Measurements from ENCODE around the gene ZNF264.
"Not testable (repeated sequence)": the region's sequence is repeated elsewhere in the genome, so short reads cannot be mapped to it uniquely, and the experiment has no call there.

Gene ZNF264

GRCh38 chr19:57242821-57243220 is 51.5 kb downstream of the ZNF264 start:
- H3K4me3 ChIP-seq (ENCODE audit: low read length in 2 of 2): no peak overlapping the region
- H3K27me3 ChIP-seq (ENCODE audit: control insufficient read depth in 2 of 2, insufficient read depth in 2 of 2, low read length in 2 of 2): no peaks in the 10 kb centered on the region
- no peaks in the 10 kb centered on the region for H3K9me3 ChIP-seq (ENCODE audit: control insufficient read depth in 2 of 2, low read length in 2 of 2)
- H3K27ac ChIP-seq (ENCODE audit: low read depth in 2 of 2, low read length in 2 of 2): no peak overlapping the region
- no peak overlapping the region for H3K9ac ChIP-seq (ENCODE audit: low read depth in 1 of 2, low read length in 2 of 2)
- H3K4me1 ChIP-seq (ENCODE audit: control insufficient read depth in 2 of 2, insufficient read depth in 2 of 2, low read length in 2 of 2): peaks cover 13 to 18% of the 10 kb centered on the region in 2 donors
- peaks cover 21 to 24% of the 10 kb centered on the region in 2 donors for H3K36me3 ChIP-seq (ENCODE audit: control insufficient read depth in 2 of 2, insufficient read depth in 2 of 2, low read length in 2 of 2)

- H3K36me3 ChIP-seq (ENCODE audit: control insufficient read depth in 2 of 2, insufficient read depth in 2 of 2, low read length in 2 of 2): peaks cover 31 to 38% of the 10 kb centered on the region in 2 donors
- H3K27ac ChIP-seq (ENCODE audit: low read depth in 2 of 2, low read length in 2 of 2): no peak overlapping the region
- H3K9ac ChIP-seq (ENCODE audit: low read depth in 1 of 2, low read length in 2 of 2): no peak overlapping the region
- H3K27me3 ChIP-seq (ENCODE audit: control insufficient read depth in 2 of 2, insufficient read depth in 2 of 2, low read length in 2 of 2): no peaks in the 10 kb centered on the region
- no peaks in the 10 kb centered on the region for H3K9me3 ChIP-seq (ENCODE audit: control insufficient read depth in 2 of 2, low read length in 2 of 2)
- H3K4me1 ChIP-seq (ENCODE audit: control insufficient read depth in 2 of 2, insufficient read depth in 2 of 2, low read length in 2 of 2): peaks cover 13 to 18% of the 10 kb centered on the region in 2 donors
- H3K4me3 ChIP-seq (ENCODE audit: low read length in 2 of 2): no peak overlapping the region
Measured at GRCh38 chr19:57244513-57244912, 53.2 kb downstream of the ZNF264 start.

GRCh38 chr19:57245066-57245465 is 53.8 kb downstream of the ZNF264 start:
- H3K9ac ChIP-seq (ENCODE audit: low read depth in 1 of 2, low read length in 2 of 2): no peak overlapping the region
- peaks cover 34 to 41% of the 10 kb centered on the region in 2 donors for H3K36me3 ChIP-seq (ENCODE audit: control insufficient read depth in 2 of 2, insufficient read depth in 2 of 2, low read length in 2 of 2)
- H3K4me1 ChIP-seq (ENCODE audit: control insufficient read depth in 2 of 2, insufficient read depth in 2 of 2, low read length in 2 of 2): peaks cover 12 to 16% of the 10 kb centered on the region in 2 donors
- H3K27ac ChIP-seq (ENCODE audit: low read depth in 2 of 2, low read length in 2 of 2): no peak overlapping the region
- H3K27me3 ChIP-seq (ENCODE audit: control insufficient read depth in 2 of 2, insufficient read depth in 2 of 2, low read length in 2 of 2): no peaks in the 10 kb centered on the region
- H3K9me3 ChIP-seq (ENCODE audit: control insufficient read depth in 2 of 2, low read length in 2 of 2): no peaks in the 10 kb centered on the region
- no peak overlapping the region for H3K4me3 ChIP-seq (ENCODE audit: low read length in 2 of 2)

GRCh38 chr19:57245959-57246358 is 54.7 kb downstream of the ZNF264 start:
- Histone ChIP-seq H3K36me3 (ENCODE audit: control insufficient read depth in 2 of 2, insufficient read depth in 2 of 2, low read length in 2 of 2) (peaks cover 41 to 47% of the 10 kb centered on the region in 2 donors), H3K4me3 (ENCODE audit: low read length in 2 of 2) (no peak overlapping the region), H3K9me3 (ENCODE audit: control insufficient read depth in 2 of 2, low read length in 2 of 2) (no peaks in the 10 kb centered on the region)

GRCh38 chr19:57248646-57249045 is 57.3 kb downstream of the ZNF264 start:
- no peaks in the 10 kb centered on the region for H3K27me3 ChIP-seq (ENCODE audit: control insufficient read depth in 2 of 2, insufficient read depth in 2 of 2, low read length in 2 of 2)
- H3K9ac ChIP-seq (ENCODE audit: low read depth in 1 of 2, low read length in 2 of 2): no peak overlapping the region
- H3K36me3 ChIP-seq (ENCODE audit: control insufficient read depth in 2 of 2, insufficient read depth in 2 of 2, low read length in 2 of 2): peaks cover 67 to 72% of the 10 kb centered on the region in 2 donors
- H3K9me3 ChIP-seq (ENCODE audit: control insufficient read depth in 2 of 2, low read length in 2 of 2): peaks cover 3 to 7% of the 10 kb centered on the region in 2 donors
- no peaks in the 10 kb centered on the region for H3K4me1 ChIP-seq (ENCODE audit: control insufficient read depth in 2 of 2, insufficient read depth in 2 of 2, low read length in 2 of 2)
- no peak overlapping the region for H3K27ac ChIP-seq (ENCODE audit: low read depth in 2 of 2, low read length in 2 of 2)
- H3K4me3 ChIP-seq (ENCODE audit: low read length in 2 of 2): no peak overlapping the region

More at GRCh38 chr19:57245959-57246358, 54.7 kb downstream of the ZNF264 start:
- H3K9ac ChIP-seq (ENCODE audit: low read depth in 1 of 2, low read length in 2 of 2): no peak overlapping the region
- H3K27me3 ChIP-seq (ENCODE audit: control insufficient read depth in 2 of 2, insufficient read depth in 2 of 2, low read length in 2 of 2): no peaks in the 10 kb centered on the region
- no peak overlapping the region for H3K27ac ChIP-seq (ENCODE audit: low read depth in 2 of 2, low read length in 2 of 2)
- peaks cover 10 to 14% of the 10 kb centered on the region in 2 donors for H3K4me1 ChIP-seq (ENCODE audit: control insufficient read depth in 2 of 2, insufficient read depth in 2 of 2, low read length in 2 of 2)

GRCh38 chr19:57249329-57249728 is 58.0 kb downstream of the ZNF264 start:
- no peak overlapping the region for H3K27ac ChIP-seq (ENCODE audit: low read depth in 2 of 2, low read length in 2 of 2)
- H3K9ac ChIP-seq (ENCODE audit: low read depth in 1 of 2, low read length in 2 of 2): no peak overlapping the region
- no peaks in the 10 kb centered on the region for H3K27me3 ChIP-seq (ENCODE audit: control insufficient read depth in 2 of 2, insufficient read depth in 2 of 2, low read length in 2 of 2)
- no peaks in the 10 kb centered on the region for H3K4me1 ChIP-seq (ENCODE audit: control insufficient read depth in 2 of 2, insufficient read depth in 2 of 2, low read length in 2 of 2)
- no peak overlapping the region for H3K4me3 ChIP-seq (ENCODE audit: low read length in 2 of 2)
- peaks cover 7 to 9% of the 10 kb centered on the region in 2 donors for H3K9me3 ChIP-seq (ENCODE audit: control insufficient read depth in 2 of 2, low read length in 2 of 2)
- peaks cover 74 to 76% of the 10 kb centered on the region in 2 donors for H3K36me3 ChIP-seq (ENCODE audit: control insufficient read depth in 2 of 2, insufficient read depth in 2 of 2, low read length in 2 of 2)

GRCh38 chr19:57253767-57254166 is 62.5 kb downstream of the ZNF264 start:
- not testable (repeated sequence) for H3K4me1 ChIP-seq (ENCODE audit: control insufficient read depth in 2 of 2, insufficient read depth in 2 of 2, low read length in 2 of 2); H3K27ac ChIP-seq (ENCODE audit: low read depth in 2 of 2, low read length in 2 of 2); H3K9ac ChIP-seq (ENCODE audit: low read depth in 1 of 2, low read length in 2 of 2); H3K27me3 ChIP-seq (ENCODE audit: control insufficient read depth in 2 of 2, insufficient read depth in 2 of 2, low read length in 2 of 2); H3K4me3 ChIP-seq (ENCODE audit: low read length in 2 of 2)
- H3K9me3 ChIP-seq (ENCODE audit: control insufficient read depth in 2 of 2, low read length in 2 of 2): peaks cover 7 to 15% of the 10 kb centered on the region in 2 donors
- peaks cover 55 to 57% of the 10 kb centered on the region in 2 donors for H3K36me3 ChIP-seq (ENCODE audit: control insufficient read depth in 2 of 2, insufficient read depth in 2 of 2, low read length in 2 of 2)

- no peaks in the 10 kb centered on the region for H3K4me1 ChIP-seq (ENCODE audit: control insufficient read depth in 2 of 2, insufficient read depth in 2 of 2, low read length in 2 of 2)
- H3K36me3 ChIP-seq (ENCODE audit: control insufficient read depth in 2 of 2, insufficient read depth in 2 of 2, low read length in 2 of 2): peaks cover 6% of the 10 kb centered on the region in 2 donors
- H3K9me3 ChIP-seq (ENCODE audit: control insufficient read depth in 2 of 2, low read length in 2 of 2): no peaks in the 10 kb centered on the region
- no peak overlapping the region for H3K4me3 ChIP-seq (ENCODE audit: low read length in 2 of 2)
- no peak overlapping the region for H3K27ac ChIP-seq (ENCODE audit: low read depth in 2 of 2, low read length in 2 of 2)
- H3K9ac ChIP-seq (ENCODE audit: low read depth in 1 of 2, low read length in 2 of 2): no peak overlapping the region
- H3K27me3 ChIP-seq (ENCODE audit: control insufficient read depth in 2 of 2, insufficient read depth in 2 of 2, low read length in 2 of 2): no peaks in the 10 kb centered on the region
Measured at GRCh38 chr19:57262044-57262443, 70.7 kb downstream of the ZNF264 start.

GRCh38 chr19:57263244-57263741 is 72.0 kb downstream of the ZNF264 start:
- no peaks in the 10 kb centered on the region for H3K4me1 ChIP-seq (ENCODE audit: control insufficient read depth in 2 of 2, insufficient read depth in 2 of 2, low read length in 2 of 2)
- peaks cover 4 to 6% of the 10 kb centered on the region in 2 donors for H3K36me3 ChIP-seq (ENCODE audit: control insufficient read depth in 2 of 2, insufficient read depth in 2 of 2, low read length in 2 of 2)
- H3K9ac ChIP-seq (ENCODE audit: low read depth in 1 of 2, low read length in 2 of 2): no peak overlapping the region
- H3K27ac ChIP-seq (ENCODE audit: low read depth in 2 of 2, low read length in 2 of 2): no peak overlapping the region
- H3K27me3 ChIP-seq (ENCODE audit: control insufficient read depth in 2 of 2, insufficient read depth in 2 of 2, low read length in 2 of 2): no peaks in the 10 kb centered on the region
- no peaks in the 10 kb centered on the region for H3K9me3 ChIP-seq (ENCODE audit: control insufficient read depth in 2 of 2, low read length in 2 of 2)
- no peak overlapping the region for H3K4me3 ChIP-seq (ENCODE audit: low read length in 2 of 2)

- Histone ChIP-seq H3K4me3 (ENCODE audit: low read length in 2 of 2) (no peak overlapping the region), H3K4me1 (ENCODE audit: control insufficient read depth in 2 of 2, insufficient read depth in 2 of 2, low read length in 2 of 2) (no peaks in the 10 kb centered on the region), H3K9me3 (ENCODE audit: control insufficient read depth in 2 of 2, low read length in 2 of 2) (no peaks in the 10 kb centered on the region), H3K27ac (ENCODE audit: low read depth in 2 of 2, low read length in 2 of 2) (no peak overlapping the region), H3K9ac (ENCODE audit: low read depth in 1 of 2, low read length in 2 of 2) (no peak overlapping the region), H3K27me3 (ENCODE audit: control insufficient read depth in 2 of 2, insufficient read depth in 2 of 2, low read length in 2 of 2) (no peaks in the 10 kb centered on the region), H3K36me3 (ENCODE audit: control insufficient read depth in 2 of 2, insufficient read depth in 2 of 2, low read length in 2 of 2) (no peaks in the 10 kb centered on the region)
Measured at GRCh38 chr19:57267291-57267690, 76.0 kb downstream of the ZNF264 start.
